Vagina (tissue), 2 donors: ENCODE measurements around the gene TBXA2R.

Experiments
- CTCF ChIP-seq, 3 experiments: fragments of 450-650 bp in 2 of 3; fragments of 200-600 bp in 1 of 3; sonication (generic) in 1 of 3; IDR thresholded peaks; one replicate each; pipeline ENCODE4 v1.5.1; 2017 to 2019; ENCODE audit warnings: antibody characterized with exemption in 3 of 3, mild to moderate bottlenecking in 2 of 3, moderate library complexity in 2 of 3
- POLR2A ChIP-seq, 2 donors: fragments of 450-650 bp; IDR thresholded peaks; one replicate each; pipeline ENCODE4 v1.6.1; 2017; ENCODE audit warnings: antibody characterized with exemption in 2 of 2, mild to moderate bottlenecking in 2 of 2, moderate library complexity in 2 of 2

- TF ChIP-seq CTCF (IDR thresholded peaks at IDR 0.05) (no peak), POLR2A (IDR thresholded peaks at IDR 0.05) (no peak)
Measured at GRCh38 chr19:3652422-3652821, 45.7 kb upstream of the TBXA2R start.
